Stimulated activated CD8-positive, alpha-beta memory T cell treated with anti-CD3 and anti-CD28 coated beads, Interleukin-12 subunit alpha, Interleukin-12 subunit beta, amount 100 ng/mL, for 4 hours (primary cell): Measurements from ENCODE around the gene PRR5L.
"Not testable (repeated sequence)": the region's sequence is repeated elsewhere in the genome, so short reads cannot be mapped to it uniquely, and the experiment has no call there.

ENCODE experiments used
- DNase-seq: peaks from one replicate; pipeline ENCODE4 v3.0.0-alpha.2; 2020; ENCODE audit warnings: low read depth

PRR5L gene

GRCh38 chr11:36499315-36499714 is 203.2 kb downstream of the PRR5L start:
- no peak for DNase-seq

- no peak for DNase-seq
Observed at GRCh38 chr11:36500315-36500721, 204.2 kb downstream of the PRR5L start.

- no peak for DNase-seq
Observed at GRCh38 chr11:36501236-36501635, 205.1 kb downstream of the PRR5L start.

- DNase-seq = no peak
Observed at GRCh38 chr11:36507824-36508489, 211.9 kb downstream of the PRR5L start.

GRCh38 chr11:36508743-36509142 is 212.7 kb downstream of the PRR5L start:
- no peak for DNase-seq

GRCh38 chr11:36509201-36509639 is 213.1 kb downstream of the PRR5L start:
- no peak for DNase-seq

- peak; percentile 76 for DNase-seq
Observed at GRCh38 chr11:36509694-36510593, 213.9 kb downstream of the PRR5L start, which contains the start of gene TRAF6. TRAF6 (minus strand) TSS chr11:36510272; CDS start chr11:36501515, 8,757 bp downstream.

- no peak for DNase-seq
Observed at GRCh38 chr11:36510594-36510942, 214.5 kb downstream of the PRR5L start.

- not testable (repeated sequence) for DNase-seq
Observed at GRCh38 chr11:36511062-36511461, 215.0 kb downstream of the PRR5L start.

- DNase-seq = no peak
Observed at GRCh38 chr11:36512016-36512415, 215.9 kb downstream of the PRR5L start.

GRCh38 chr11:36513965-36514364 is 217.9 kb downstream of the PRR5L start:
- no peak for DNase-seq
